K562 (cell line): Measurements from ENCODE around the gene PRIM1. TPM values are rescaled to one million over a fixed set of nuclear protein-coding genes. Genes with fewer than 3 reads are reported as not detected.

ENCODE experiments used
- ARID3B ChIP-seq: fragments of 250-450 bp; sonication (Bioruptor Pico); IDR thresholded peaks from 2 replicates; pipeline ENCODE4 v1.4.0; 2020; ENCODE audit warnings: borderline replicate concordance
- CAMTA2 ChIP-seq: fragments of 250-450 bp; sonication (Bioruptor Pico); conservative IDR thresholded peaks from 2 replicates; pipeline ENCODE4 v1.5.1; 2022
- CLOCK ChIP-seq: fragments of 250-450 bp; sonication (Bioruptor Pico); IDR thresholded peaks from 2 replicates; pipeline ENCODE4 v1.4.0; 2020; ENCODE audit warnings: mild to moderate bottlenecking, moderate library complexity, borderline replicate concordance
- ELF2 ChIP-seq: fragments of 250-450 bp; sonication (Bioruptor Pico); IDR thresholded peaks from 2 replicates; pipeline ENCODE4 v1.5.0; 2021; ENCODE audit warnings: mild to moderate bottlenecking
- HES1 ChIP-seq: fragments of 450-650 bp; IDR thresholded peaks from 2 replicates; pipeline ENCODE4 v1.6.1; 2016; ENCODE audit warnings: low read depth, mild to moderate bottlenecking, moderate library complexity
- LEF1 ChIP-seq: fragments of 450-650 bp; IDR thresholded peaks from 2 replicates; pipeline ENCODE4 v1.6.1; 2016; ENCODE audit warnings: mild to moderate bottlenecking
- PHF20 ChIP-seq: fragments of 450-650 bp; IDR thresholded peaks from 2 replicates; pipeline ENCODE4 v1.6.1; 2018; ENCODE audit not compliant: partially characterized antibody
- POLR2H ChIP-seq: IDR thresholded peaks from 2 replicates; pipeline ENCODE4 v1.6.1; 2016; ENCODE audit warnings: missing genetic modification characterization, low read depth, mild to moderate bottlenecking, control low read depth, missing compliant biosample characterization, moderate library complexity
- PRDM10 ChIP-seq: fragments of 450-650 bp; IDR thresholded peaks from 2 replicates; pipeline ENCODE4 v1.6.1; 2018; ENCODE audit not compliant: partially characterized antibody
- RHOXF2B ChIP-seq: fragments of 250-450 bp; sonication (Bioruptor Pico); conservative IDR thresholded peaks from 2 replicates; pipeline ENCODE4 v1.5.1; 2021
- THRAP3 ChIP-seq: fragments of 450-650 bp; IDR thresholded peaks from 2 replicates; pipeline ENCODE4 v1.6.1; 2016; ENCODE audit warnings: mild to moderate bottlenecking, inconsistent platforms, borderline replicate concordance
- polyA plus RNA-seq, 8 experiments: library from polyadenylated mRNA; depleted of rRNA in 4 of 8; stranded (reverse) in 5 of 8; unstranded in 3 of 8; fragments of >200 nt; fragmentation: Nextera tagmentation in 2 of 8; fragmentation: Illumina TruSeq in 1 of 8; extraction: Ambion mirVana in 2 of 8; extraction: Trizol in 1 of 8; gene quantifications; 2 replicates each; pipeline versions ENCODE4 v1.2.1 to v1.2.3, GENCODE V29; 2011 to 2014; ENCODE audit warnings: inconsistent platforms in 1 of 8, missing spikeins in 1 of 8
- total RNA-seq, 7 experiments: library from RNA; depleted of rRNA in 6 of 7; stranded (reverse); fragments of >200 nt in 6 of 7; fragmentation: Illumina TruSeq in 2 of 7; extraction: Trizol in 2 of 7; gene quantifications; 2 replicates each; pipeline versions ENCODE4 v1.2.1 to v1.2.3, GENCODE V29; 2011 to 2021; ENCODE audit warnings: low replicate concordance in 1 of 7

The PRIM1 gene
- total and polyA plus RNA-seq, 9 of the 15 experiments (the other 6 are each of a cell fraction or from before 2014, with no cell fraction given), result 67.2 to 179 (median 140) TPM

GRCh38 chr12:56724972-56725722, 27.0 kb downstream of the PRIM1 start, which contains the start of gene NACA (continued):
- TF ChIP-seq PRDM10, result peak; percentile 61
- no peak for TF ChIP-seq CAMTA2
- TF ChIP-seq CLOCK, result no peak
- peak; percentile 95 for TF ChIP-seq PHF20
- peak; percentile 95 for TF ChIP-seq POLR2H (tag)
- no peak for TF ChIP-seq ARID3B (CRISPR knock-in tag)
- TF ChIP-seq THRAP3, result peak; percentile 91; the same call in 1 of the 2 replicates
- TF ChIP-seq HES1, result no peak
- TF ChIP-seq LEF1, result peak; percentile 28; the same call in 1 of the 2 replicates
- TF ChIP-seq ELF2, result no peak; the same call in 1 of the 2 replicates
- no peak for TF ChIP-seq RHOXF2B (CRISPR knock-in tag)
